GM21723 (cell line): ENCODE measurements around the gene ZNF341.

Experiments
- ATAC-seq: cut with Tn5 transposase; IDR thresholded peaks from one replicate; pipeline ENCODE4 v1.9.1; 2021; ENCODE audit warnings: mild to moderate bottlenecking, moderate library complexity; ENCODE audit not compliant: unreplicated experiment

The ZNF341 gene

DNA sequence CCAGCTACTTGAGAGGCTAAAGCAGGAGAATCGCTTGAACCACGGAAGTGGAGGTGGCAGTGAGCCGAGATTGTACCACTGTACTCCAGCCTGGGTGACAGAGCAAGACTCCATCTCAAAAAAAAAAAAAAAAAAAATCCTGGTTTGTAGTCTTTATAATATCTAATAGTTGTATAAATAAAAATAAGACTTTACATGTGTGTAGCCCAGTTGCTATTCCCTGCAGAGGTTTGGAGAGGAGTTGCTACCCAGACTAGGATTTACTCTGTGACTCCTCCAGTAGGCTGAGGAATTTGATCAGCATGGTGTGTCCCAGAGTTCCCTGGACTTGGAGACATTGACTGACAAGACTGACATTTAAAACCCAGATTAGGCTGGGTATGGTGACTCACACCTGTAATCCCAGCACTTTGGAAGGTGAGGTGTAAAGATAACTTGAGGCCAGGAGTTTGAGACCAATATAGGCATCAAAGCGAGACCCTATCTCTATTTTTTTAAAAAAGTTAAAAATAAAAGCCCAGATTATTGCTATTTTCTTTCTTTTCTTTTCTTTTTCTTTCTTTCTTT is 89.6 kb downstream of the ZNF341 start:
- no peak for ATAC-seq

DNA sequence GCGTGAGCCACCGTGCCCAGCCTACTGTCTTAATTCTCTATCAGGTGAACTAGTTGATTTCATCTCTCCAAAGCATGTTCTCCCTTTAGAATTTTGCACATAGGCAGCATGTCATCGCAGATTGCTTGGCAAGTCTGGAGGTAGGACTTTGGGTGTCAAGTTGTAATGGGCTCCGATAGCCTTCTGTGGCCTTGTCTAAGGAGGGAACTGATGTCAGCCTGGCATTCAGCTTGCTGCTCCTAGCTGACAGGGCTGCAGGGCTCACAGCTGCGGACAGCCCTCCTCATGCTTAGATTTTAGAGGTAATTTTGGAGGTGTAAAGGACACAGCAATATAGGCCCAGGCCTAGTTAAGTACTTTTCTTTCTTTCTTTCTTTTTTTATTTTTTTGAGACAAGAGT is 90.6 kb downstream of the ZNF341 start:
- no peak for ATAC-seq

- ATAC-seq, result no peak
Observed at GRCh38 chr20:33822991-33823390, 91.2 kb downstream of the ZNF341 start.

DNA sequence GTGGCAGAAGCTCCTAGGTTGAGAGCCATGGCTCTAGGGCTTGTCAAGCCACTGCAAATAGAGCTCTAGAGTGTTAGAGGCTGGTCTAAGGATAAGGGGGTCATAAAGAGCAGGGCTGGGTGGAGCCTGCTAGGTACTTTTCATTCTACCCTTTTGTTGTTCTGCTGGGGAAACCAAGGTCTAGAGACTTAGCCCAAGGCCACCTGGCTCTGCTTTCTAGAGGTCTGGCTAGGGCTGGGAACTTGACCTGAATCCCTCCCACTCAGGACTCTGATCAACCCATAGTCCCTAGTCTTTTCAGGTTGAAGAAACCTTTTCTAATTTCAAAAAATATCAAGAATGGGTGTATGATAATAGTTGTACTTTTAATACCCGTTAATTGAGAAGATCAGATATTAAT is 93.1 kb downstream of the ZNF341 start:
- ATAC-seq, result no peak

DNA sequence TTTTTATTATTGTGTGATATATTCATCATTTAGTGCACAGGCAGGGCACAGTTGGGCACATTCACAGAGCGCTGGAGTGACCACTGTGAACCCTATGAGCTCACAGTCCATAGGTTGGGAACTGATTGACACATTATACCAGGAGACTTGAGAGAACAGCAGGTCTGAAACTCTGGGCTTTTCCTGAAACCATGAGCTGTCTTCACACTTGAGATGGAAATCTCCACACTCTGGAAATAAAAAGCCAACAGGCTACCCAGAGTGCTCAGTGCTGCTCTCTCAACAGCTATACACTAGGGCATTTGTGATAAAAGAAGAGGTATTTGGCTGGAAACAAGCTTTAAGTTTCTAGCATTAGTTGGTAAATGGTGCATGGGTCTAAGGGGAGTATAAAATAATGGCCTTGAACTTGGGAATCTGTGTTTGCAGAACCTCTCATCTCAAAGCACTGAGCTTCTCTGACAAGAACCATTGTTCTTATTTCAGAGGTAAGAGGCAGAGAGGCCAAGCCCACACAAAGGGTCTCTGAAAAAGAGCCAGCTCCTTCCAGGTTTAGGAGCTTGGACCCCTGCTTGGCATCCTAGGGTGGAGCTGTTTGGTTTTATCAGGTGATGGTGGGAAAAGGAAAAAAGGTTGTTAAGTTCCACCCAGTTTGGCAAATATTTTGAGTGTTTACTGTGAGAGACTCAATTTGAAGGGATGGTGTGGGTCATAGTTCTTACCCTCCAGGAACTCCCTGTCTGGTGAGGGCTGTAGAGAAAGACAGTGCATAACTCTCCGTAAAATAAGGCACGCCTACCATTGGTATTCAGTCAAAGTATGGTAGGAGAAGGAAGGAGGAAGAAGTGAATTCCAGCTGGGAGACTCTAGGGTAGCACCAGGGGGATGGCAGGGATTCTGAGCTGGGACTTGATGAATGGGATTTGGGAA is 93.8 kb downstream of the ZNF341 start:
- ATAC-seq, result no peak

DNA sequence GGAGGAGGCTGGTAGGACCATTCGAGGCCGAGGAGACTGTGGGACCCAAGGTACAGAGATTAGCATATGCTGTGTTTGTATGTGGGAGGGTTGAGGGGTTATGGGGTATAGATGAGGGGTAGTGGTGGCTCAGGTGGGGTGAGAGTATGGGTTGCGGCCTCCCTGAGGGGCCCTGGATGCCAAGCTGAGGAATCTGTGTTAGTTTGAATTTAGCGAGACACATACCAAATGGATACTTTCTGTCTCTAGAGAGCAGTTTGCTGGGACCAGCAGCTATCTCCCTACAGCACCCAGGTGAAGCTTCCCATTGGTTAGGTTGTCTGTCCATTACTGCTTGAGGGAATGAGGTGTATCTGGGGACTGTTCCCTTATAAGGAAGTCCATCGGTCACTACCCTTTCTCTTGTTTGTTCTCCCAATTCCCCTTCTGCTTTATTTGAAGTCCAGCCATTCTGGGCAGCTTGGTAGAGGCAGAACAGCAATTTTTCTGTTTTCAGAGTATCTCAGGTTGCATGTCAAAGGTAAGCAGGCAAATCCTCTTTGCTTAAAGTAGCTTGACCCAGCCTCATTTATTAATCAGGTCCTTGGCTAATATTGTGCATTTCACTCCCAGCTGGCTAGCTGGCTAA is 94.6 kb downstream of the ZNF341 start:
- no peak for ATAC-seq

- no peak for ATAC-seq
Observed at GRCh38 chr20:33827109-33827508, 95.3 kb downstream of the ZNF341 start.

DNA sequence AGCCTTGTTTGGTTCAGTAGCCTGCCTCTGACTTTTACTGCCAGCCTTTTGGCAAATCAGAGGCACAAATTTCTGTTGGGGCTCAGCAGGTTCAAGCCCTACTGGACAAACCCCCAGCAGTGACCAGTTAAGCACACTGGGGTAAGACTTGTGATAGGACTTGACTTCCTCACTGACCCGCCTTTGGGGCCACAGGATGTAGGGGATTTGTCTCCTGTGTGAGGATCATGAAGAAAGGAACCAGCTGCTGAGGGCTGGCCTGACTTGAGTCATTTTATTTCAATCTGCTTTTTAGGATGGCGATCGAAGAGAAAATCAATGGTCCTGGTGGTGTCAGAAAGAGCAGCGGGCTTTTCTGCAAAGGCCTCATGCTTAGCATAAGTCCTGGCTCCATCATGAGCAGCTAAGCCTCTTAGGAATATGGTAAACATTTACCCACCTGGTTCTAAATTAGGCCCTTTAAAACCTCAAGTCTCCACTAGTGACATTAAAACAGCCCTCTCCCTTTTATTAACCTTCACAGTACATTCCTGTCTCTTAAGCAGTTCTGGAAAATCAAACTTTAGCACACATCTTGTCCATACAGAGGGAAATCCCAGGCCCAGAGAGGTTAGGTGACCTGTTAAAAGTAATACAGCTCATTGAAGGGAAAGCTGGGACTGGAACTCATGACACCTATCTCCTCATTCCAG is 96.0 kb downstream of the ZNF341 start:
- no peak for ATAC-seq

DNA sequence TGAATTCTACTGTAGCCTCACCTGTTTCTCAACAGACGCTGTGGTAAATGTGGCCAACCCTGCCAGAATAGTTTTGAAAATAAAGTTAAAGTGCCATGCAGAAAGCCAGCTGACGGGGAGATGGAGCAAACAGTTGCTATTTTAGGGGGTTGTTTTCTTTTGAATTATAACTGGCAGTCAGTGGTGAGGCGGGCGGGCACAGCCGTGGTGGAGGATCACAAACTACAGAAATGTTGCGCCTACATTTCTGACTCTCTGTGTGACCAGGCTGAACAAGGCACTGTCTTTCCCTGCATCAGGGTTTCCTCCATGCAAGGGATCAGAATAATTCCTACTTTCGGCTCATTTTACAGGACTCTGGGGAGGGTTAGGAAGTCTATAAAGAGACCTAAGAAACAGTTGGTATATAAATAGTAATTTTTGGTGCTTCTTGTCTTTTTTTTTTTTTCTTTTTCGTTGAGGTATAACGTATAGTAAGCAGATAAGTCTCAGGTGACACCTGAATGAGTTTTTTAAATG is 96.6 kb downstream of the ZNF341 start:
- no peak for ATAC-seq

DNA sequence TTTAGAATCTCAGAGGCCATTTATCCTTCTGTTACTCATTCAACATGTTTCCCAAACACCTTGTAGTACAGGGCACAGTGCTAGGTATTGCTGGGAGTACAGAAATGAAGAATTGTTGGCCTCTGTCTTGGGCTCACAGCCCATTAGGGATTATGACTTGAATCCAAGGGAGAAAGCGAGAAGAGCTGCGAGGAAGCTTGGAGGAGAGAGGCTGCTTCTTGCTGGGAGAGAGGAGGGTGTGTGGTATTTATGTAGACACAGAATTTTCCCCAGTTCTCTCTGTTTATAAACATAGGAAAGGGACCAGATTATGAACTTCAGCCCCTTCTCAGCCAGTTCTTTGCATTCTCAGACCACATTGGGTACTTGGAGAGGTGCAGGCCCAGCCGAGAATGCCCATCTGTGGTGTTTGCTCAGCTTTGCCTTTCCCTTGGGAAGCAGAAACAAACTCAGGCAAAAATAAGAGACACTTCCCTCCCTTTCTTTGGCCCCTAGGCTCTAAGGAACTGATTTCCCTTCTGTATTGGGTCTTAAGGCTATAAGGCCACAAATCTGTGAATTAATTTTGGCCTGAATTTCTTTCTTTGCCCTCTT is 97.3 kb downstream of the ZNF341 start:
- ATAC-seq, result no peak

DNA sequence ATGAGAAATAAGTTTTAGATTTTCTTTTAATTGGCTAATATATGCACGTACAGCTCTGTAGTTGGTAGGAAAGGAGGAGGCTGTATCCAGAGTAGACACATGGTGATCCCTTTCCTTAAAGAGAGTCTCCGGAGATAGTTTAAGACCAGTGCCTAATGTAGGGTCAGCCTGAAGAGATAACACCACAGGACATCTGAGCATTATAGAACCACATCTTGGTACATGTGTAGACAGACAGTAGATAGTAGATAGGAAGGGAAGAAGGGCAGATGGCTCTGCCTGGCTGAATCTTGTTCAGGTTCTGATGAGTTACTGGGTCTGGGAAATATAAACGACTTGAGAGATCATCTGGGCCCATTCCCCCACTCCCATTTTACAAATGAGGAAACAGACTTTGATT is 97.8 kb downstream of the ZNF341 start:
- no peak for ATAC-seq

GRCh38 chr20:33830371-33830770 is 98.6 kb downstream of the ZNF341 start:
- no peak for ATAC-seq

GRCh38 chr20:33832103-33832804 is 100.5 kb downstream of the ZNF341 start:
- no peak for ATAC-seq

DNA sequence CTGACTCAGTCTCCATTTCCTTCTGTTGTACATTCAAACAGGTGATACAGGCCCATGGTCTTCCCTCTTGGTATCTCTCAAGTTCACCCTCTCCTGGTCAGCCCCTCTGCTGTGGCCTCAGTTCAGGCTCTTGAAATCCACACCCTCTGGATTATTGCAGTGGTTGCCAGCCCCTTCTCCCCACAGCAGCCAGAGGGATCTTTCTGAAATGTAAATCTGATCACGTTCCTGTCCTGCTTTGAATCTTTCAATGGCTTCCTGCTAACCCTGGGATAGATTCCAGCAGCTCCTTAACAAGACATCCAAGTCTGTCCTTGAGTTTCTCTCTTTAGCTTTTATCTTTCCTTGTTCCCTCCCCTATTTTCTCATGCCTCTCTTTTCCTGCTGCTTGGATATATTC is 101.5 kb downstream of the ZNF341 start:
- ATAC-seq, result no peak

DNA sequence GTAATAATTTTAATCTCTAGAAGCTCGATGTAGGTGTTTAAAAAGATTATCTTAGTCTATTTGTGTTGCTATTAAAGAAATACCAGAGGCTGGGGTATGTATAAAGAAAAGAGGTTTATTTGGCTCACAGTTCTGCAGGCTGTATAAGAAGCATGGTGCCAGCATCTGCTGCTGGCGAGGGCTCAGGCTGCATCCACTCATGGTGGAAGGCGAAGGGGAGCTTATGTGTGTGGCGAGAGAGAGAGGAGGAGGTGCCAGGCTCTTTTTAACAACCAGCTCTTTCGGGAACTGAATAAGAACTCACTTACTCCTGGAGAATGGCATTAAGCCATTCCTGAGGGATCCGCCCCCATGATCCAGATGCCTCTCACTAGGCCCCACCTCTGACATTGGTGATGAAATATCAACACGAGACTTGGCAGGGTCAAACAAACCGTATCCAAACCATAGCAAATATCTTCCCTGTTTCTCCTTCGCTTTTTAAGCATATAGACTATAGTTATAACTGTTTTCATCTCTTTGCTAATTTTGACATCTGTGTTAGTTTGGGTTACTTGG is 103.9 kb downstream of the ZNF341 start:
- ATAC-seq, result no peak

GRCh38 chr20:33836277-33836676 is 104.5 kb downstream of the ZNF341 start:
- no peak for ATAC-seq

GRCh38 chr20:33837096-33837830 is 105.5 kb downstream of the ZNF341 start:
- ATAC-seq, result no peak

- ATAC-seq, result no peak
Observed at GRCh38 chr20:33838035-33838864, 106.5 kb downstream of the ZNF341 start.
